Measurements from ENCODE around the gene ADAM22.

ADAM22 gene

DNA sequence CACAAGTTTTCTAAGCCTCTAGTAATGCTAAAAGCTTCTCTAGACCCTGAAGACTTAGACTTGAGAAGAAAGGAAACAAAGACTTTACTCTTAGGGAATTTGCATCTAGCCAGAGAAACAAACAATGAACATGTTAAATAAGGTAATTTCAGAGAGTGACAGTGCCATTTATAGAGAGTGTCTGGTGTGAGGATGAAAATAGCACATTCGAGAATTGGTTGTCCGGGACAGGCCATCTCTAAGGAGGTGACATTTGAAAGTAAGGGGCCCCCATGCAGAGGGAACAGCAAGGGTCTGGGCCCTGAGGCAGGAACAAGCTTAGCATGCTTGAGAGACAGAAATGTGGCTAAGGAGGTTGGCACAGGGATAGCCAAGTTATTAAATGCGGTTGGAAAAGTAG, 48.1 kb downstream of the ADAM22 start:
- Histone ChIP-seq H3K9me3 (no peaks in the 10 kb centered on the region), H3K4me3 (ENCODE audit: low read depth in 1 of 2, low read length in 1 of 2) (no peak overlapping the region), H3K4me1 (ENCODE audit: control insufficient read depth in 1 of 2, insufficient read depth in 1 of 2, low read depth in 1 of 2, low read length in 1 of 2) (no peaks in the 10 kb centered on the region), H3K36me3 (no peaks in the 10 kb centered on the region), H3K27me3 (no peaks in the 10 kb centered on the region), H3K27ac (no peak overlapping the region)
- TF ChIP-seq CTCF (IDR thresholded peaks at IDR 0.05), result no peak

DNA sequence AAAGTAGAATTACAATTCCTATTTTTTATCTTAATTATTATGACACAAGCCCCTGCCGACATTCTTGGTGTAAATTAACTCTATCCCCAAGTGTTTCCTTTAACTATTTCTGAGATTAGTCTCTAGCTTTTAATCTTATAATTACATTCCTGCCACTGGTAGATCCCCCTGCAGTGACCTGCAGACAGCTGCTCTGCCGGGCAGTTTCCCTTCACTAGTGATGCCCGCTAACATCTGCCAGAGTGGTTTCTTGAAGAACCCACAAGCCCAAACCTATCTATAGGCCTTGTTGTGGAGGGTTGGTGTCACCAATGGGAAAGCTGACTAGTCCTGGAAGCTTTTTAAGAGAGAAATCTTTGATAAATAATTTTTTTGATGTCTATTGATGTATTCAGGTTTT, 50.0 kb downstream of the ADAM22 start:
- Histone ChIP-seq H3K27me3 (no peaks in the 10 kb centered on the region), H3K27ac (no peak overlapping the region), H3K9me3 (no peaks in the 10 kb centered on the region), H3K4me1 (ENCODE audit: control insufficient read depth in 1 of 2, insufficient read depth in 1 of 2, low read depth in 1 of 2, low read length in 1 of 2) (no peaks in the 10 kb centered on the region), H3K36me3 (no peaks in the 10 kb centered on the region), H3K4me3 (ENCODE audit: low read depth in 1 of 2, low read length in 1 of 2) (no peak overlapping the region)
- TF ChIP-seq CTCF (IDR thresholded peaks at IDR 0.05), result no peak

- no peaks in the 10 kb centered on the region for H3K27me3 ChIP-seq
- no peaks in the 10 kb centered on the region for H3K4me1 ChIP-seq (ENCODE audit: control insufficient read depth in 1 of 2, insufficient read depth in 1 of 2, low read depth in 1 of 2, low read length in 1 of 2)
- no peak for TF ChIP-seq CTCF (IDR thresholded peaks at IDR 0.05)
- H3K27ac ChIP-seq, result no peak overlapping the region
- H3K4me3 ChIP-seq (ENCODE audit: low read depth in 1 of 2, low read length in 1 of 2), result no peak overlapping the region
- no peaks in the 10 kb centered on the region for H3K9me3 ChIP-seq
- H3K36me3 ChIP-seq, result no peaks in the 10 kb centered on the region
These were observed 59.2 kb downstream of the ADAM22 start for GRCh38 chr7:87993269-87993668.

GRCh38 chr7:87999261-87999660, 65.2 kb downstream of the ADAM22 start:
- no peak for TF ChIP-seq CTCF (IDR thresholded peaks at IDR 0.05)
- Histone ChIP-seq H3K9me3 (no peaks in the 10 kb centered on the region), H3K27ac (no peak overlapping the region), H3K4me1 (ENCODE audit: control insufficient read depth in 1 of 2, insufficient read depth in 1 of 2, low read depth in 1 of 2, low read length in 1 of 2) (no peaks in the 10 kb centered on the region), H3K36me3 (no peaks in the 10 kb centered on the region), H3K4me3 (ENCODE audit: low read depth in 1 of 2, low read length in 1 of 2) (no peak overlapping the region), H3K27me3 (no peaks in the 10 kb centered on the region)

DNA sequence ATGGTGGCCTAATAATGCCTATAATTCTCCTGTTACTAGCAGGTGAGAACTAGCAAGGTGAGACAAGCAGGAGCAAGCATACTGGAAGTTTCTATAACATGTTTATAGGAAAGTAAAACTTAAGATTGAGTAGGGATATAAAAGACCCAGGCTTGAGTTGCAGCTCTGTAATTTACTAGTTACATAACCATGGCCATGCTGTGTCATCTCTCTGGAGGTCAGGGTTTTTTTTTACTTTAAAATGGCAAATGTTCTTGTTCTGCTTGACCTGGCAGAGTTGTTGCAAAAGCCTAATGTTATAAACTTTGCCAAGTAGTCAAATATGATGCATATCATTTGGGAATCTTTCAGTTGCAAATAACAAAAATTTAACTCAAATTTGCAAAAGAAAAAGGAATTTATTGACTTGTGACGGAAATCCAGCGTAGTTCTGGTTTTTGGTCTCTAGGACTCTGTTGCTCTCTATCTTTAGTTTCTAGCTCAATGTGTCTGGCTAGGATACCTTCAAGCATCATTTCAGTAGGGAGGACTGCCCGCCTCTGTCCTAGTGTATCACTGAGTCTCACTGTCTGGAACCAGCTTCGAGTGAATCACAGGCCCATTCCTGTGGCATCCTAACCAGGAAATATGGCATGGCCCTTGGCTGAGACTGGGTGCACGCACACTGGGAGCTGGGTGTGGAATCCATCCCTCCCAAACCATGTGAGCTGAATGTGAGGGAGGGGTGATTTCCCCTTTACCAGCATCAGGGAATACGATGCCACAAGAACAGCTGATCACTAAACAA, 67.9 kb downstream of the ADAM22 start:
- no peaks in the 10 kb centered on the region for H3K36me3 ChIP-seq
- no peaks in the 10 kb centered on the region for H3K9me3 ChIP-seq
- TF ChIP-seq CTCF (IDR thresholded peaks at IDR 0.05), result no peak
- no peaks in the 10 kb centered on the region for H3K4me1 ChIP-seq (ENCODE audit: control insufficient read depth in 1 of 2, insufficient read depth in 1 of 2, low read depth in 1 of 2, low read length in 1 of 2)
- H3K4me3 ChIP-seq (ENCODE audit: low read depth in 1 of 2, low read length in 1 of 2), result no peak overlapping the region
- no peak overlapping the region for H3K27ac ChIP-seq
- no peaks in the 10 kb centered on the region for H3K27me3 ChIP-seq

Data from neutrophil (primary cell).